Uterus (tissue), 4 donors: Measurements from ENCODE around the gene CCDC177. TPM values are rescaled to one million over a fixed set of nuclear protein-coding genes. Genes with fewer than 3 reads are reported as not detected.

Experiments
- DNase-seq, 2 donors: peaks; one replicate each; pipeline ENCODE4 v3.0.0-alpha.2; 2019 to 2020
- H3K27ac ChIP-seq, 2 donors: fragments of 200-600 bp; sonication (generic); 1 replicate in 1 of 2; 2 replicates in 1 of 2; pipeline ENCODE4 v1.5.1; 2016 to 2018
- H3K27me3 ChIP-seq, 2 donors: fragments of 200-600 bp; sonication (generic); one replicate each; pipeline ENCODE4 v1.5.1; 2018 to 2019; ENCODE audit warnings: control low read depth in 1 of 2
- H3K36me3 ChIP-seq, 2 donors: fragments of 200-600 bp; sonication (generic); one replicate each; pipeline ENCODE4 v1.5.1; 2019; ENCODE audit warnings: control low read depth in 1 of 2
- H3K4me1 ChIP-seq, 2 donors: fragments of 200-600 bp; sonication (generic); one replicate each; pipeline ENCODE4 v1.5.1; 2018 to 2019; ENCODE audit warnings: control low read depth in 1 of 2
- H3K4me3 ChIP-seq, 2 donors: fragments of 200-600 bp; sonication (generic); 1 replicate in 1 of 2; 2 replicates in 1 of 2; pipeline ENCODE4 v1.5.1; 2018 to 2019; ENCODE audit warnings: mild to moderate bottlenecking in 1 of 2
- H3K9me3 ChIP-seq, 2 donors: fragments of 200-600 bp; sonication (generic); one replicate each; pipeline ENCODE4 v1.5.1; 2019; ENCODE audit warnings: control low read depth in 1 of 2
- POLR2A ChIP-seq, 2 donors: fragments of 450-650 bp; IDR thresholded peaks; one replicate each; pipeline ENCODE4 v1.6.1; 2016; ENCODE audit warnings: antibody characterized with exemption in 2 of 2, mild to moderate bottlenecking in 1 of 2, moderate library complexity in 1 of 2
- intact Hi-C: fragments of 100-400 bp; cut with DNase I; formaldehyde crosslinking; loops from one replicate; pipeline ENCODE4 v1.15.1; 2023; ENCODE audit warnings: low total_unique reads
- total RNA-seq, 4 donors: library from RNA; depleted of rRNA in 3 of 4; stranded (reverse); fragments of >200 nt in 3 of 4; gene quantifications; one replicate each; pipeline versions ENCODE4 v1.1.0 to v1.2.4, GENCODE V29; 2014 to 2023
- TF ChIP-seq, protein P1 (sequence below), 4 experiments: fragments of 200-600 bp in 2 of 4; fragments of 450-650 bp in 2 of 4; sonication (generic) in 2 of 4; IDR thresholded peaks; one replicate each; pipeline ENCODE4 v1.5.1; 2016 to 2019; ENCODE audit warnings: antibody characterized with exemption in 4 of 4, mild to moderate bottlenecking in 2 of 4, moderate library complexity in 1 of 4
- donor health status: DM: yes; HTN: yes; CAD: no.

Gene CCDC177
- not detected for total RNA-seq

GRCh38 chr14:69574263-69574953 lies at the start of gene CCDC177:
CCDC177 (minus strand) TSS chr14:69574871; CDS start chr14:69573622, 1,249 bp downstream.
- no peak within 1 kb of the TSS for H3K27ac ChIP-seq
- peak in 1 of 2 donors; percentile 40 for DNase-seq
- peak within 1 kb of the TSS; percentile 17 to 26 for H3K4me3 ChIP-seq
- H3K4me1 ChIP-seq: peaks cover 0 to 18% of the 10 kb centered on the region in 2 donors
- no peaks in the 10 kb centered on the region for H3K9me3 ChIP-seq
- peaks cover 18 to 25% of the 10 kb centered on the region in 2 donors for H3K27me3 ChIP-seq
- H3K36me3 ChIP-seq: no peaks in the 10 kb centered on the region
- no peak for TF ChIP-seq POLR2A (IDR thresholded peaks at IDR 0.05)
- TF ChIP-seq, protein P1, sequence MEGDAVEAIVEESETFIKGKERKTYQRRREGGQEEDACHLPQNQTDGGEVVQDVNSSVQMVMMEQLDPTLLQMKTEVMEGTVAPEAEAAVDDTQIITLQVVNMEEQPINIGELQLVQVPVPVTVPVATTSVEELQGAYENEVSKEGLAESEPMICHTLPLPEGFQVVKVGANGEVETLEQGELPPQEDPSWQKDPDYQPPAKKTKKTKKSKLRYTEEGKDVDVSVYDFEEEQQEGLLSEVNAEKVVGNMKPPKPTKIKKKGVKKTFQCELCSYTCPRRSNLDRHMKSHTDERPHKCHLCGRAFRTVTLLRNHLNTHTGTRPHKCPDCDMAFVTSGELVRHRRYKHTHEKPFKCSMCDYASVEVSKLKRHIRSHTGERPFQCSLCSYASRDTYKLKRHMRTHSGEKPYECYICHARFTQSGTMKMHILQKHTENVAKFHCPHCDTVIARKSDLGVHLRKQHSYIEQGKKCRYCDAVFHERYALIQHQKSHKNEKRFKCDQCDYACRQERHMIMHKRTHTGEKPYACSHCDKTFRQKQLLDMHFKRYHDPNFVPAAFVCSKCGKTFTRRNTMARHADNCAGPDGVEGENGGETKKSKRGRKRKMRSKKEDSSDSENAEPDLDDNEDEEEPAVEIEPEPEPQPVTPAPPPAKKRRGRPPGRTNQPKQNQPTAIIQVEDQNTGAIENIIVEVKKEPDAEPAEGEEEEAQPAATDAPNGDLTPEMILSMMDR (IDR thresholded peaks at IDR 0.05): peak; percentile 58 to 79 (median 66)
- intact Hi-C loops: no loop called here

GRCh38 chr14:69624136-69624535 lies 49.5 kb upstream of the CCDC177 start:
- Histone ChIP-seq H3K36me3 (no peaks in the 10 kb centered on the region), H3K4me3 (no peak overlapping the region), H3K27me3 (no peaks in the 10 kb centered on the region), H3K9me3 (no peaks in the 10 kb centered on the region), H3K4me1 (peaks cover 0 to 4% of the 10 kb centered on the region in 2 donors), H3K27ac (no peak overlapping the region)
- TF ChIP-seq, protein P1 (IDR thresholded peaks at IDR 0.05): no peak
- no peak for TF ChIP-seq POLR2A (IDR thresholded peaks at IDR 0.05)
- intact Hi-C loops: no loop called here
- no peak for DNase-seq

DNA sequence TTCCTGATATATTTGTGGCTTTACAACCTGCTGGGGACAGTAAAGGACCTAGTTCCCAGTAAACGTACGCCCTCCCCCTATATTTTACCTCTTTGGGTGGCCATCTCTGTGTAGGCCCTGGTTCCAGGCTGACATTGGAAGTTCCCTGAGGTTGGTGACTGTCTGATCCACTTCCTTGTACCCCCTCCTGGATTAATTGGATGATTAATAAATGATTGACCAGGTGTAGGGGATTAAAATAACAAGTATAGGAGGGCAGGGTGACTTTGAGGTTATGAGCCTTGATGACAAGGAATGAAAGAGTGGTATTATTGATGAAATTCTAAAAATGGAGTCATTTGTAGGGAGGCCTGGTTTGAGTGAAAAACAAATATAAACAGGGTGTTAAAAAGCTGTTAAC lies 46.3 kb upstream of the CCDC177 start:
- Histone ChIP-seq H3K4me3 (no peak overlapping the region), H3K36me3 (no peaks in the 10 kb centered on the region), H3K4me1 (peaks cover 6 to 20% of the 10 kb centered on the region in 2 donors), H3K27ac (no peak overlapping the region), H3K9me3 (no peaks in the 10 kb centered on the region), H3K27me3 (no peaks in the 10 kb centered on the region)
- intact Hi-C loops: no loop called here
- TF ChIP-seq, protein P1 (IDR thresholded peaks at IDR 0.05): no peak
- no peak for TF ChIP-seq POLR2A (IDR thresholded peaks at IDR 0.05)
- DNase-seq: no peak

DNA sequence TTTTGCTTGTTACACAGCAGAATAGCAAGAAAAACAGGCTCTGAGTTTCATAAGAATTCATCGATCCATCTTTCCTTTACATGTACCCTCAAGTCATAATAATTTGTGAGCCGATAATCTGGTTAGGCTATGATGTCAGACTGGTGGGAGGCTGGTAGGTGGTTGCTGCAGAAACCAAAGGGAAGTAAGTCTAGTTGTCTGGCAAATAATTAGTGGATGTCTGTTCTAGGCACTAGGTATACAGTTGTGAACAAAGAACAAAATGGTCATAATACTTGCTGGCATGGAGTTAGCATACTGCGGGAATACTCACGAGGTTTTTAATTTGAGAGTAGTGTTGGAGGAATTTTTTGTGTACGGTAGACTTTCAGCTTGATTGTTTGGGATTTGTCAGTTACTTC lies 45.5 kb upstream of the CCDC177 start:
- Histone ChIP-seq H3K27ac (no peak overlapping the region), H3K4me3 (no peak overlapping the region), H3K4me1 (peaks cover 7 to 21% of the 10 kb centered on the region in 2 donors), H3K27me3 (no peaks in the 10 kb centered on the region), H3K9me3 (no peaks in the 10 kb centered on the region), H3K36me3 (no peaks in the 10 kb centered on the region)
- no peak for DNase-seq
- TF ChIP-seq, protein P1 (IDR thresholded peaks at IDR 0.05): no peak
- TF ChIP-seq POLR2A (IDR thresholded peaks at IDR 0.05): no peak
- intact Hi-C loops: no loop called here

- DNase-seq: peak in 1 of 2 donors; percentile 33
- Histone ChIP-seq H3K36me3 (no peaks in the 10 kb centered on the region), H3K4me1 (peaks cover 9 to 21% of the 10 kb centered on the region in 2 donors), H3K27ac (peak overlapping the region in 1 of 2 donors; percentile 1), H3K4me3 (no peak overlapping the region), H3K9me3 (no peaks in the 10 kb centered on the region), H3K27me3 (no peaks in the 10 kb centered on the region)
- intact Hi-C loops: no loop called here
- TF ChIP-seq, protein P1 (IDR thresholded peaks at IDR 0.05): no peak
- no peak for TF ChIP-seq POLR2A (IDR thresholded peaks at IDR 0.05)
These were observed 44.3 kb upstream of the CCDC177 start for GRCh38 chr14:69619012-69619411.
